ENCODE results near the gene RAD51AP1.

DNA sequence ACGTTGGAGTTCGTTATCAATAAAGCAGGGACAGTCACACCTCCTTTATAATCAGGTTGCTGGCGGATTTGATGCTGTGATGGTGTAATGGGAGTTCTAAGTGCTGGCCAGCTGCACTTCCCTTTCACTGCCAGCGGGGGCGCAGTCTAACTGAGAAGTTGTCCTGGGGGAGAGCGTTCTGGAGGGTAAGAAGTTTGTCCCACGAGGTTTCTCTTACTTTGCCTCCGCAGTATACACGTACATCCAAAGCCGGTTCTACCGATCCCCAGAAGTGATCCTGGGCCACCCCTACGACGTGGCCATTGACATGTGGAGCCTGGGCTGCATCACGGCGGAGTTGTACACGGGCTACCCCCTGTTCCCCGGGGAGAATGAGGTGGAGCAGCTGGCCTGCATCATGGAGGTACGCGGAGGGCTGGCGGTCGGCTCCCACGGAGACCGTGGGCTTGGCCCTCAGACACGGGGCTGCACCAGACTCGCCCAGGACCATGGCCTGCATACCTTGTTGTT lies 66.0 kb downstream of the RAD51AP1 start:
- TF ChIP-seq CTCF (IDR thresholded peaks at IDR 0.05) = peak; percentile 92 to 99 (median 96)
- peak in 1 of 2 donors; percentile 20 for TF ChIP-seq POLR2A (IDR thresholded peaks at IDR 0.05)
